Measurements from ENCODE around the gene RBMY1B. TPM values are rescaled to one million over a fixed set of nuclear protein-coding genes. Genes with fewer than 3 reads are reported as not detected.

RBMY1B gene
- total RNA-seq: not detected in 2 replicates

GRCh38 chrY:21511038-21511437, at the start of gene RBMY1B:
Gene RBMY1B, plus strand, starts transcription at chrY:21511338. Its CDS starts 2,013 bp downstream, at chrY:21513351.

GRCh38 chrY:21534579-21534978, 23.4 kb downstream of the RBMY1B start, which contains the start of gene RBMY1A1:
Gene RBMY1A1, plus strand, starts transcription at chrY:21534879. Its CDS starts 2,013 bp downstream, at chrY:21536892.

Other genes with a start within 250 kb of the RBMY1B start
- gene RBMY1A1, start 23.5 kb downstream of the RBMY1B start, total RNA-seq: not detected in 2 replicates

All from articular chondrocyte of knee joint (primary cell).